SK-N-SH (cell line): Measurements from ENCODE around the gene MCF2L2. TPM values are rescaled to one million over a fixed set of nuclear protein-coding genes. Genes with fewer than 3 reads are reported as not detected.

Experiments used
- CTCF ChIA-PET: fragments of 300-600, 350-600 bp; formaldehyde crosslinking; extraction: SDS; loops from one replicate; lab custom pipeline; 2021; lab: Yijun Ruan, JAX
- POLR2A ChIA-PET: fragments of 350-600 bp; sonication (Branson Sonifier 250); formaldehyde crosslinking; extraction: SDS; loops from one replicate; lab custom pipeline; 2020; ENCODE audit warnings: antibody characterized with exemption, inconsistent platforms; lab: Yijun Ruan, JAX
- DNase-seq: peaks from one replicate; pipeline ENCODE4 v3.0.0; 2012
- H2AFZ ChIP-seq: fragments of 200-600 bp; sonication (generic); 2 replicates; pipeline ENCODE4 v1.8.1; 2016; ENCODE audit warnings: antibody characterized with exemption, mild to moderate bottlenecking, low read depth
- H3F3A ChIP-seq: fragments of 200-600 bp; sonication (generic); replicated peaks from 2 replicates; pipeline ENCODE3; 2016; ENCODE audit warnings: antibody characterized with exemption, mild to moderate bottlenecking; ENCODE audit not compliant: insufficient read depth
- H3K27ac ChIP-seq, 2 experiments: fragments of 200-500 bp in 1 of 2; fragments of 200-600 bp in 1 of 2; sonication (Bioruptor generic) in 1 of 2; sonication (generic), shearing (Covaris generic) in 1 of 2; 2 replicates each; pipeline versions ENCODE4 v1.5.1 to v1.6.1; 2014 to 2016; ENCODE audit warnings: low read depth in 2 of 2, inconsistent platforms in 1 of 2, low read length in 1 of 2, mild to moderate bottlenecking in 1 of 2, mixed read lengths in 1 of 2
- H3K27me3 ChIP-seq: fragments of 200-600 bp; sonication (generic), shearing (Covaris generic); 2 replicates; pipeline ENCODE4 v1.6.1; 2016; ENCODE audit warnings: mixed run types; ENCODE audit not compliant: insufficient read depth
- H3K36me3 ChIP-seq, 2 experiments: fragments of 200-500 bp in 1 of 2; fragments of 200-600 bp in 1 of 2; sonication (Bioruptor generic) in 1 of 2; sonication (generic) in 1 of 2; replicated peaks in 1 of 2; 2 replicates each; pipeline versions ENCODE3 to v1.5.1; 2014 to 2016; ENCODE audit warnings: low read length in 1 of 2, mild to moderate bottlenecking in 1 of 2; ENCODE audit not compliant: insufficient read depth in 2 of 2, control insufficient read depth in 1 of 2
- H3K4me1 ChIP-seq, 2 experiments: fragments of 200-500 bp in 1 of 2; fragments of 200-600 bp in 1 of 2; sonication (Bioruptor generic) in 1 of 2; sonication (generic), shearing (Covaris generic) in 1 of 2; 2 replicates each; pipeline versions ENCODE4 v1.5.1 to v1.6.1; 2014 to 2016; ENCODE audit warnings: low read depth in 1 of 2, low read length in 1 of 2, mixed run types in 1 of 2; ENCODE audit not compliant: insufficient read depth in 2 of 2, control insufficient read depth in 1 of 2
- H3K4me2 ChIP-seq: fragments of 200-600 bp; sonication (generic), shearing (Covaris generic); 2 replicates; pipeline ENCODE4 v1.6.1; 2017; ENCODE audit warnings: mixed run types
- H3K4me3 ChIP-seq, 2 experiments: fragments of 200-500 bp in 1 of 2; fragments of 200-600 bp in 1 of 2; sonication (Bioruptor generic) in 1 of 2; sonication (generic), shearing (Covaris generic) in 1 of 2; 2 replicates each; pipeline versions ENCODE4 v1.5.1 to v1.8.1; 2014 to 2016; ENCODE audit warnings: low read depth in 2 of 2, inconsistent platforms in 1 of 2, low read length in 1 of 2, mild to moderate bottlenecking in 1 of 2, mixed read lengths in 1 of 2, moderate library complexity in 1 of 2
- H3K79me2 ChIP-seq: fragments of 200-600 bp; sonication (generic); 2 replicates; pipeline ENCODE4 v1.8.1; 2017; ENCODE audit warnings: mild to moderate bottlenecking; ENCODE audit not compliant: insufficient read depth
- H3K9ac ChIP-seq: fragments of 200-600 bp; sonication (generic); 2 replicates; pipeline ENCODE4 v1.6.1; 2017; ENCODE audit warnings: mixed run types
- H3K9me2 ChIP-seq: fragments of 200-600 bp; sonication (generic); 2 replicates; pipeline ENCODE4 v1.6.1; 2017; ENCODE audit warnings: mixed run types
- H3K9me3 ChIP-seq: fragments of 200-600 bp; sonication (generic); 2 replicates; pipeline ENCODE4 v1.6.1; 2017; ENCODE audit warnings: mixed run types, mild to moderate bottlenecking, moderate library complexity
- H4K20me1 ChIP-seq: fragments of 200-600 bp; sonication (generic); 2 replicates; pipeline ENCODE4 v1.6.1; 2017; ENCODE audit warnings: mild to moderate bottlenecking, mixed run types; ENCODE audit not compliant: insufficient read depth
- CHD2 ChIP-seq: fragments of 150-350 bp; IDR thresholded peaks from 2 replicates; pipeline ENCODE4 v1.6.1; 2018; ENCODE audit warnings: low read length; ENCODE audit not compliant: partially characterized antibody
- CTCF ChIP-seq: fragments of 200-600 bp; sonication (generic); IDR thresholded peaks from 2 replicates; pipeline ENCODE4 v1.6.1; 2017; ENCODE audit warnings: antibody characterized with exemption, mild to moderate bottlenecking, moderate library complexity
- EZH2phosphoT487 ChIP-seq: fragments of 200-600 bp; sonication (generic); IDR thresholded peaks from 2 replicates; pipeline ENCODE4 v1.6.1; 2017; ENCODE audit warnings: low read depth, mixed run types, mild to moderate bottlenecking, antibody characterized with exemption, moderate library complexity, borderline replicate concordance
- FOSL2 ChIP-seq: IDR thresholded peaks from 2 replicates; pipeline ENCODE4 v1.4.0; 2012; ENCODE audit warnings: low read depth, mild to moderate bottlenecking, moderate library complexity, borderline replicate concordance
- FOXJ3 ChIP-seq: sonication (generic); formaldehyde crosslinking; IDR thresholded peaks from 2 replicates; pipeline ENCODE4 v1.5.1; 2020; ENCODE audit warnings: mild to moderate bottlenecking, missing genetic modification reagents
- FOXM1 ChIP-seq: IDR thresholded peaks from 2 replicates; pipeline ENCODE4 v1.4.0; 2012; ENCODE audit warnings: low read depth, mild to moderate bottlenecking
- GABPA ChIP-seq: IDR thresholded peaks from 2 replicates; pipeline ENCODE4 v1.4.0; 2012; ENCODE audit warnings: low read depth, mild to moderate bottlenecking
- GATA2 ChIP-seq: sonication (generic); formaldehyde crosslinking; IDR thresholded peaks from 2 replicates; pipeline ENCODE4 v1.5.0; 2020; ENCODE audit warnings: mild to moderate bottlenecking, missing genetic modification reagents
- IRF3 ChIP-seq: fragments of 150-350 bp; IDR thresholded peaks from 2 replicates; pipeline ENCODE4 v1.6.1; 2016; ENCODE audit warnings: mild to moderate bottlenecking, low read depth, low read length
- JUND ChIP-seq: IDR thresholded peaks from 2 replicates; pipeline ENCODE4 v1.4.0; 2012
- MEF2A ChIP-seq: IDR thresholded peaks from 2 replicates; pipeline ENCODE4 v1.4.0; 2012; ENCODE audit warnings: low read depth, borderline replicate concordance
- NRF1 ChIP-seq: IDR thresholded peaks from 2 replicates; pipeline ENCODE4 v1.6.1; 2012; ENCODE audit warnings: low read depth, mild to moderate bottlenecking, low read length
- RCOR1 ChIP-seq: fragments of 150-350 bp; IDR thresholded peaks from 2 replicates; pipeline ENCODE4 v1.6.1; 2017; ENCODE audit warnings: antibody characterized with exemption, low read length
- RFX5 ChIP-seq: IDR thresholded peaks from 2 replicates; pipeline ENCODE4 v1.6.1; 2012; ENCODE audit warnings: mild to moderate bottlenecking, improper control_type of control experiment, low read length
- SIN3A ChIP-seq: IDR thresholded peaks from 2 replicates; pipeline ENCODE4 v1.6.1; 2012; ENCODE audit warnings: low read depth, mild to moderate bottlenecking, low read length, moderate library complexity, borderline replicate concordance
- SMC3 ChIP-seq: IDR thresholded peaks from 2 replicates; pipeline ENCODE4 v1.6.1; 2012; ENCODE audit warnings: low read depth, low read length, improper control_type of control experiment
- TAF1 ChIP-seq: IDR thresholded peaks from 2 replicates; pipeline ENCODE4 v1.6.1; 2012; ENCODE audit warnings: low read depth, mild to moderate bottlenecking, low read length, moderate library complexity, borderline replicate concordance
- YY1 ChIP-seq: IDR thresholded peaks from 2 replicates; pipeline ENCODE4 v1.4.0; 2012; ENCODE audit warnings: low read depth, mild to moderate bottlenecking
- WGBS: methylation state at CpG from one replicate; pipeline ENCODE4 v1.1.6; 2017; ENCODE audit warnings: low lambda C conversion rate; 5-methylcytosine and 5-hydroxymethylcytosine counted together
- polyA plus RNA-seq, 3 experiments: library from polyadenylated mRNA; depleted of rRNA; stranded (reverse); fragments of >200 nt; gene quantifications; 2 replicates each; pipeline ENCODE4 v1.2.3, GENCODE V29; 2012
- TF ChIP-seq, protein P1 (sequence below): IDR thresholded peaks from 2 replicates; pipeline ENCODE4; 2012
- TF ChIP-seq, protein P2 (sequence below): IDR thresholded peaks from 2 replicates; pipeline ENCODE4 v1.6.1; 2012; ENCODE audit warnings: mild to moderate bottlenecking, low read depth, low read length, moderate library complexity
- TF ChIP-seq, protein P3 (sequence below): IDR thresholded peaks from 2 replicates; pipeline ENCODE4 v1.4.0; 2012; ENCODE audit warnings: low read depth, borderline replicate concordance

The MCF2L2 gene
- polyA plus RNA-seq, 1 of the 3 experiments (the other 2 are of a cell fraction) = 0.56 TPM

- TF ChIP-seq IRF3 (no peak), NRF1 (no peak), JUND (no peak; the same call in 1 of the 2 replicates), CHD2 (no peak), FOXM1 (no peak), GABPA (no peak), FOXJ3 (CRISPR knock-in tag) (no peak), MEF2A (no peak), CTCF (no peak), RFX5 (no peak), SIN3A (no peak)
- TF ChIP-seq, protein P1, sequence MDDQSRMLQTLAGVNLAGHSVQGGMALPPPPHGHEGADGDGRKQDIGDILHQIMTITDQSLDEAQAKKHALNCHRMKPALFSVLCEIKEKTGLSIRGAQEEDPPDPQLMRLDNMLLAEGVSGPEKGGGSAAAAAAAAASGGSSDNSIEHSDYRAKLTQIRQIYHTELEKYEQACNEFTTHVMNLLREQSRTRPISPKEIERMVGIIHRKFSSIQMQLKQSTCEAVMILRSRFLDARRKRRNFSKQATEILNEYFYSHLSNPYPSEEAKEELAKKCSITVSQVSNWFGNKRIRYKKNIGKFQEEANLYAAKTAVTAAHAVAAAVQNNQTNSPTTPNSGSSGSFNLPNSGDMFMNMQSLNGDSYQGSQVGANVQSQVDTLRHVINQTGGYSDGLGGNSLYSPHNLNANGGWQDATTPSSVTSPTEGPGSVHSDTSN = peak; percentile 36
Measured at GRCh38 chr3:183265834-183266417, 162.5 kb downstream of the MCF2L2 start (continued).

DNA sequence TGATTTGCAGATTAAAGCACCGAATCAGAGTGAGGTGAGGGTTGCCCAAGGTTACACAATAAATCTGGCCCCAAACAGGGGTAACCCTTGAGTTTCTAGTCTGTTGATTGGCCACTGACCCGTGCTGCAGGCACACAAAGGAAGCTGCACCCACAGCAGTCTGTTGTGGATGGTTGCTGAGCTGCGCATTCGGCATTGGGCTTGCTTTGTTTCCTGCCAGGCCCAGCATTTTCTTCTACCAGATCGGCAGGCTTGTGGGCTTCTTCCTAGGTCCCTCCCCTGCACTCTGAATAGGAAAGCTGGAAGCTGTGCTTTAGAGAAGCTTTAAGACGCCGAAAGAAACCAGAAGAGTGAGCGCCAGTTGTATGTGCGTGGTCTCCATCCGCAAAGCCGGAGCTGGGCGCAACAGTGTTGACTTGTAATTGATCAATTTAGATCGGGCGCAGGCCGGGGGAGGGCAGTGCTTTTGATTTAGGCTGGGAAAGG lies 163.2 kb downstream of the MCF2L2 start:
- Histone ChIP-seq H3K27me3 (no peaks in the 10 kb centered on the region), H3K4me3 (no peak overlapping the region), H3K9me2 (no peaks in the 10 kb centered on the region), H3K9ac (no peak overlapping the region), H2AFZ (no peak overlapping the region), H3K9me3 (no peaks in the 10 kb centered on the region), H3K4me1 (peaks cover 0 to 24% of the 10 kb centered on the region in 2 experiments; a peak in 3 of 4 replicates)
- POLR2A ChIA-PET = no interaction called here
- 89% methylated on average over 11 of the region's 15 CpGs for WGBS
- TF ChIP-seq YY1 (no peak), GATA2 (CRISPR knock-in tag) (no peak), TAF1 (no peak), SIN3A (no peak), FOSL2 (no peak), RCOR1 (no peak), RFX5 (no peak), EZH2phosphoT487 (no peak), SMC3 (no peak)
- TF ChIP-seq, protein P2, sequence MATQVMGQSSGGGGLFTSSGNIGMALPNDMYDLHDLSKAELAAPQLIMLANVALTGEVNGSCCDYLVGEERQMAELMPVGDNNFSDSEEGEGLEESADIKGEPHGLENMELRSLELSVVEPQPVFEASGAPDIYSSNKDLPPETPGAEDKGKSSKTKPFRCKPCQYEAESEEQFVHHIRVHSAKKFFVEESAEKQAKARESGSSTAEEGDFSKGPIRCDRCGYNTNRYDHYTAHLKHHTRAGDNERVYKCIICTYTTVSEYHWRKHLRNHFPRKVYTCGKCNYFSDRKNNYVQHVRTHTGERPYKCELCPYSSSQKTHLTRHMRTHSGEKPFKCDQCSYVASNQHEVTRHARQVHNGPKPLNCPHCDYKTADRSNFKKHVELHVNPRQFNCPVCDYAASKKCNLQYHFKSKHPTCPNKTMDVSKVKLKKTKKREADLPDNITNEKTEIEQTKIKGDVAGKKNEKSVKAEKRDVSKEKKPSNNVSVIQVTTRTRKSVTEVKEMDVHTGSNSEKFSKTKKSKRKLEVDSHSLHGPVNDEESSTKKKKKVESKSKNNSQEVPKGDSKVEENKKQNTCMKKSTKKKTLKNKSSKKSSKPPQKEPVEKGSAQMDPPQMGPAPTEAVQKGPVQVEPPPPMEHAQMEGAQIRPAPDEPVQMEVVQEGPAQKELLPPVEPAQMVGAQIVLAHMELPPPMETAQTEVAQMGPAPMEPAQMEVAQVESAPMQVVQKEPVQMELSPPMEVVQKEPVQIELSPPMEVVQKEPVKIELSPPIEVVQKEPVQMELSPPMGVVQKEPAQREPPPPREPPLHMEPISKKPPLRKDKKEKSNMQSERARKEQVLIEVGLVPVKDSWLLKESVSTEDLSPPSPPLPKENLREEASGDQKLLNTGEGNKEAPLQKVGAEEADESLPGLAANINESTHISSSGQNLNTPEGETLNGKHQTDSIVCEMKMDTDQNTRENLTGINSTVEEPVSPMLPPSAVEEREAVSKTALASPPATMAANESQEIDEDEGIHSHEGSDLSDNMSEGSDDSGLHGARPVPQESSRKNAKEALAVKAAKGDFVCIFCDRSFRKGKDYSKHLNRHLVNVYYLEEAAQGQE = no peak
- TF ChIP-seq, protein P3, sequence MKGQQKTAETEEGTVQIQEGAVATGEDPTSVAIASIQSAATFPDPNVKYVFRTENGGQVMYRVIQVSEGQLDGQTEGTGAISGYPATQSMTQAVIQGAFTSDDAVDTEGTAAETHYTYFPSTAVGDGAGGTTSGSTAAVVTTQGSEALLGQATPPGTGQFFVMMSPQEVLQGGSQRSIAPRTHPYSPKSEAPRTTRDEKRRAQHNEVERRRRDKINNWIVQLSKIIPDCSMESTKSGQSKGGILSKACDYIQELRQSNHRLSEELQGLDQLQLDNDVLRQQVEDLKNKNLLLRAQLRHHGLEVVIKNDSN = no peak
- TF ChIP-seq, all 33 proteins: peak for 0
- peaks cover 0 to 3% of the 10 kb centered on the region in 2 experiments for H3K36me3 ChIP-seq
- peaks cover 6% of the 10 kb centered on the region for H3F3A ChIP-seq
- H3K4me2 ChIP-seq = no peak overlapping the region
- CTCF ChIA-PET = interaction anchor here (0.9 to 1.0 kb wide), 3 partner anchors 10 to 117 kb away, joined by 3 to 4 read pairs (median 3); no protein-coding TSS in a partner anchor
- H4K20me1 ChIP-seq = peaks cover 5% of the 10 kb centered on the region; the same call in 1 of the 2 replicates
- H3K79me2 ChIP-seq = peaks cover 27% of the 10 kb centered on the region; the same call in 1 of the 2 replicates
- DNase-seq = no peak
- no peak overlapping the region for H3K27ac ChIP-seq
